CD4-positive, alpha-beta T cell (primary cell): ENCODE data around the gene DENND1A. TPM values are rescaled to one million over a fixed set of nuclear protein-coding genes. Genes with fewer than 3 reads are reported as not detected.

Experiments
- ATAC-seq: fragments of 200-7000 bp; cut with Tn5 transposase; one replicate; pipeline ENCODE4 v1.10.0; 2022; ENCODE audit warnings: mild to moderate bottlenecking; ENCODE audit not compliant: poor library complexity
- CTCF ChIA-PET: fragments of 350-600 bp; sonication (Branson Sonifier 250); formaldehyde crosslinking; loops from one replicate; lab custom pipeline; 2021; ENCODE audit warnings: antibody characterized with exemption, inconsistent platforms; lab: Charles Lee
- POLR2A ChIA-PET: fragments of 350-600 bp; sonication (Branson Sonifier 250); formaldehyde crosslinking; loops from one replicate; lab custom pipeline; 2021; ENCODE audit warnings: antibody characterized with exemption, inconsistent platforms; lab: Charles Lee
- DNase-seq, 14 experiments: peaks; one replicate each; pipeline ENCODE4 v3.0.0-alpha.2; 2013 to 2020; ENCODE audit warnings: mixed read lengths in 2 of 14
- H3K27ac ChIP-seq, 2 donors: one replicate each; pipeline versions ENCODE4 v1.5.1 to v1.7.0; 2013; ENCODE audit warnings: low read length in 2 of 2, low read depth in 1 of 2, mild to moderate bottlenecking in 1 of 2
- H3K27me3 ChIP-seq, 2 experiments: 1 replicate in 1 of 2; 2 replicates in 1 of 2; pipeline versions ENCODE4 v1.6.1 to v1.7.0; 2013; ENCODE audit warnings: low read length in 2 of 2, control low read depth in 1 of 2, mild to moderate bottlenecking in 1 of 2, moderate library complexity in 1 of 2; ENCODE audit not compliant: insufficient read depth in 2 of 2, control insufficient read depth in 1 of 2
- H3K36me3 ChIP-seq: one replicate; pipeline ENCODE4 v1.6.1; 2013; ENCODE audit warnings: low read length, control low read depth; ENCODE audit not compliant: insufficient read depth
- H3K4me1 ChIP-seq: one replicate; pipeline ENCODE4 v1.6.1; 2013; ENCODE audit warnings: low read length, control low read depth; ENCODE audit not compliant: insufficient read depth
- H3K4me3 ChIP-seq: one replicate; pipeline ENCODE4 v1.5.1; 2013; ENCODE audit warnings: mild to moderate bottlenecking, low read length, moderate library complexity
- H3K9me3 ChIP-seq, 2 experiments: 1 replicate in 1 of 2; 2 replicates in 1 of 2; pipeline versions ENCODE4 v1.6.1 to v1.7.0; 2013; ENCODE audit warnings: low read length in 2 of 2, mild to moderate bottlenecking in 2 of 2, control low read depth in 1 of 2, moderate library complexity in 1 of 2; ENCODE audit not compliant: control insufficient read depth in 1 of 2, insufficient read depth in 1 of 2
- H3K27ac Mint-ChIP-seq: one replicate; pipeline ENCODE4 v1.8.0; 2020; ENCODE audit warnings: mixed read lengths
- H3K27me3 Mint-ChIP-seq: one replicate; pipeline ENCODE4 v1.8.0; 2021; ENCODE audit warnings: mixed read lengths
- H3K36me3 Mint-ChIP-seq: one replicate; pipeline ENCODE4 v1.8.0; 2021; ENCODE audit warnings: low read depth, mixed read lengths
- H3K4me1 Mint-ChIP-seq: one replicate; pipeline ENCODE4 v1.8.0; 2021; ENCODE audit warnings: low read depth, mixed read lengths
- H3K4me3 Mint-ChIP-seq: one replicate; pipeline ENCODE4 v1.8.0; 2020; ENCODE audit warnings: mild to moderate bottlenecking, mixed read lengths
- H3K9me3 Mint-ChIP-seq: one replicate; pipeline ENCODE4 v1.8.0; 2020; ENCODE audit warnings: mixed read lengths
- intact Hi-C, 2 experiments: fragments of 100-400 bp; cut with DNase I in 1 of 2; cut with micrococcal nuclease in 1 of 2; formaldehyde crosslinking; loops; one replicate each; pipeline versions ENCODE4 v1.15.1 to v1.9.0; 2023 to 2025; cut with DNase I, micrococcal nuclease
- total RNA-seq, 174 experiments: library from RNA in 2 of 174; stranded (reverse) in 2 of 174; gene quantifications; one replicate each; pipeline ENCODE4 v1.2.3 and lab custom pipeline; 2021 to 2026
- TF ChIP-seq, protein P1 (sequence below): fragments of 200-600 bp; IDR thresholded peaks from one replicate; pipeline ENCODE4 v1.8.0; 2022; ENCODE audit warnings: antibody characterized with exemption, mild to moderate bottlenecking

The DENND1A gene
- total RNA-seq, 2 experiments from 2014 or later, result 20.0 to 20.6 TPM

DNA sequence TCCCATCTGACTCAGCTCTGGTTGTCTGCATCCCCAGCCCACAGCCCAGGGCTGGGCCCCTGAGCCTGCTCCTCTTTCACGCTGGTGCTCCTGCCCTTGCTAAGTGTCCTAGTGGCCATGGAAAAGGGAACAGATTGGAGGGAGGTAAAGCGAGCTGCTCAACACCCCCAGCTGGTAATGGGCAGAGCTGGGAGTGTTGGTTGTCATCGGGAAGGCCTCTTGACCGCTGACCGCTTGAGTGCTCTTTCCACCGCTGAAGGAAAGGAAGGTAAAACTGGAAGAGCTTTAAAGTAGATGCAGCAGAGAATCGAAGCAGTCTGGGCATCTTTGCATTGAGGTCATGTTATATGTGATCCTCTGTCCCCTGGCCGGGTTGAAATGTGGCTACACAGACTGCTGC lies 513.8 kb downstream of the DENND1A start:
- Histone ChIP-seq H3K4me3 (no peak overlapping the region), H3K36me3 (no peaks in the 10 kb centered on the region), H3K27me3 (no peaks in the 10 kb centered on the region), H3K4me1 (no peaks in the 10 kb centered on the region), H3K27ac (no peak overlapping the region), H3K9me3 (no peaks in the 10 kb centered on the region)
- Mint-ChIP-seq H3K9me3 (no peaks in the 10 kb centered on the region), H3K4me3 (no peak overlapping the region), H3K4me1 (no peaks in the 10 kb centered on the region), H3K27me3 (no peaks in the 10 kb centered on the region), H3K36me3 (peaks cover 20% of the 10 kb centered on the region), H3K27ac (no peak overlapping the region)
- ChIA-PET CTCF (no interaction called here), POLR2A (no interaction called here)
- DNase-seq, result no peak
- no peak for ATAC-seq
- intact Hi-C loops, result no loop called here
- TF ChIP-seq, protein P1, sequence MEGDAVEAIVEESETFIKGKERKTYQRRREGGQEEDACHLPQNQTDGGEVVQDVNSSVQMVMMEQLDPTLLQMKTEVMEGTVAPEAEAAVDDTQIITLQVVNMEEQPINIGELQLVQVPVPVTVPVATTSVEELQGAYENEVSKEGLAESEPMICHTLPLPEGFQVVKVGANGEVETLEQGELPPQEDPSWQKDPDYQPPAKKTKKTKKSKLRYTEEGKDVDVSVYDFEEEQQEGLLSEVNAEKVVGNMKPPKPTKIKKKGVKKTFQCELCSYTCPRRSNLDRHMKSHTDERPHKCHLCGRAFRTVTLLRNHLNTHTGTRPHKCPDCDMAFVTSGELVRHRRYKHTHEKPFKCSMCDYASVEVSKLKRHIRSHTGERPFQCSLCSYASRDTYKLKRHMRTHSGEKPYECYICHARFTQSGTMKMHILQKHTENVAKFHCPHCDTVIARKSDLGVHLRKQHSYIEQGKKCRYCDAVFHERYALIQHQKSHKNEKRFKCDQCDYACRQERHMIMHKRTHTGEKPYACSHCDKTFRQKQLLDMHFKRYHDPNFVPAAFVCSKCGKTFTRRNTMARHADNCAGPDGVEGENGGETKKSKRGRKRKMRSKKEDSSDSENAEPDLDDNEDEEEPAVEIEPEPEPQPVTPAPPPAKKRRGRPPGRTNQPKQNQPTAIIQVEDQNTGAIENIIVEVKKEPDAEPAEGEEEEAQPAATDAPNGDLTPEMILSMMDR, result no peak

DNA sequence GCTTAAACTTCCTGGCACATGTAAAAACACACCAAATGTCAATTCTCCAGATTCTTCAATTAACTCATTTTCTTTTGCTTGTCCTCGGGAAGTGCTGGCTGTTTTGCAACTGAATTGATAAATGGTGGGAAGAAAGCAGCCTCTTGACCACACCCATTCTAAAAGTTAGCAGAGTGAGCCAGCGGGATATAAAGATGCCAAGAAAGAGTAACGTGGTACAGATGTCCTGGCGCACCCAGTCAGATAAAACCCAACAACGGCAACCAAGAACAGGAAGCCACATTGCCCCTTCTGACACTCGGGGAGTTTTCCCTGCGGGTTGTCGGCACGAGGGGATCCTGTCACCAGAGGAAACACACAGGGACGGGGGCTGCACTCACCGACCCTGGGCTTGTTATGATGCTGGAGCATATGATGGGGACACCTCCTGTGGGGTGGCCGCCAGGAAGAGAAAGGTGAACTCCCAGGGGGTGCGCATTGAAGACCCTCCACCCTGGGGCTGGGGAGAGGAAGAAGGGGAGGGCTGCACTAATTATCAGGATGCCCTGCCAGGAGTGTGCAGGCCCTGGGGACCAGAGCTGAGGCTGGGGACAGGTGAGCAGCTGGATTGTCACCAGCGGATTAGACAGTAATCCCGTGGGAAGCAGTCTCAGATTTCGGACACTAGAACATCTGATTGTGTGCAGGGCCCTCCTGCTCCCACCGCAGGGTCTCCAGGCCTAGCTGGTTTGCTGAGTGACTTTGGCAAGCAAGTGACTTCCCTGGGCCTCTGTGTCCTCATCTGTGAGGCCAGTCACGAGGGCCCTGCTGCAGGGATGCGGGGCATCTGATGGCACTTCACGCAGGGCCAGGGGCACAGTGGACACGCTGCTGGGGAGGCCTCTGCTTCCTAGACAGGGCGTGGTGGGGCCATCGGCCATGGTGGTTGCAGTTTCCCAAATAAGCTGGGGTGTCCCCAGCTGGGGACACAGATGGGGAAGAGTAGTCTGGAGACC lies 514.7 kb downstream of the DENND1A start:
- Mint-ChIP-seq H3K9me3 (no peaks in the 10 kb centered on the region), H3K27ac (no peak overlapping the region), H3K36me3 (peaks cover 18% of the 10 kb centered on the region), H3K27me3 (no peaks in the 10 kb centered on the region), H3K4me3 (no peak overlapping the region), H3K4me1 (no peaks in the 10 kb centered on the region)
- DNase-seq, result no peak
- intact Hi-C loops, result no loop called here
- ATAC-seq, result no peak
- Histone ChIP-seq H3K4me1 (no peaks in the 10 kb centered on the region), H3K4me3 (no peak overlapping the region), H3K9me3 (no peaks in the 10 kb centered on the region), H3K27ac (no peak overlapping the region), H3K36me3 (no peaks in the 10 kb centered on the region), H3K27me3 (no peaks in the 10 kb centered on the region)
- TF ChIP-seq, protein P1, result no peak
- POLR2A ChIA-PET, result no interaction called here
- CTCF ChIA-PET, result no interaction called here

DNA sequence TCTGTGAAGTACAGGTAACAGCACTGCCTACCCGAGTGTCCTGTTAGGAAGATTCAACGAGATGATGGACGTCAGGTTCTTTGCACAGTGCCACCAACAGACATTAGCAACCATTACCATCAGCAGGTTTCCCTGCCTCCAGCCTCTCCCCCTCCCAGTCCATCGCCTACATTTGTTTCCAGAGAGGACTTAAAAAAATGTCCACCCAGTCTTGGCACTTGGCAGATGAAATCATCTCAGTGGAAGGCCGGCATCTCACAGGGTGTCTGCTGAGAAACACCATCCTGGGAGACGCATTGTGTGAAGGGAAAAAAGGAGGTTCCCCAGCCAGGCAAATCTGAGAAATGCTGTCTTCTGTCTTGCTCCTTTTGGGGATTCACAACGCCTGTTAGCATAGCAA lies 515.7 kb downstream of the DENND1A start:
- no peaks in the 10 kb centered on the region for H3K9me3 ChIP-seq
- H3K4me3 Mint-ChIP-seq, result no peak overlapping the region
- H3K27me3 Mint-ChIP-seq, result no peaks in the 10 kb centered on the region
- no peaks in the 10 kb centered on the region for H3K4me1 Mint-ChIP-seq
- no peak overlapping the region for H3K4me3 ChIP-seq
- H3K27ac ChIP-seq, result no peak overlapping the region
- TF ChIP-seq, protein P1, result no peak
- H3K36me3 Mint-ChIP-seq, result peaks cover 12% of the 10 kb centered on the region
- ATAC-seq (no peak), DNase-seq (no peak)
- H3K36me3 ChIP-seq, result no peaks in the 10 kb centered on the region
- CTCF ChIA-PET, result no interaction called here
- no peaks in the 10 kb centered on the region for H3K4me1 ChIP-seq
- intact Hi-C loops, result no loop called here
- POLR2A ChIA-PET, result no interaction called here
- no peaks in the 10 kb centered on the region for H3K9me3 Mint-ChIP-seq
- H3K27ac Mint-ChIP-seq, result no peak overlapping the region
- H3K27me3 ChIP-seq, result no peaks in the 10 kb centered on the region
